ENCODE measurements around the gene MYO7A. TPM values are rescaled to one million over a fixed set of nuclear protein-coding genes. Genes with fewer than 3 reads are reported as not detected.

The MYO7A gene
- total RNA-seq, 2 experiments from 2014 or later: 0.23 to 0.28 TPM

- no peaks in the 10 kb centered on the region for H3K9me3 Mint-ChIP-seq (ENCODE audit: low read depth)
- CTCF ChIA-PET: interaction anchor here (1.0 to 4.2 kb wide), 3 partner anchors 24 to 232 kb away, joined by 3 to 21 read pairs (median 6); partner anchors contain the start of gene MYO7A
- H3K36me3 Mint-ChIP-seq: no peaks in the 10 kb centered on the region
- peaks cover 40% of the 10 kb centered on the region for H3K27me3 Mint-ChIP-seq
- peaks cover 63% of the 10 kb centered on the region for H3K4me1 Mint-ChIP-seq
- ATAC-seq (no peak), DNase-seq (no peak)
- no peak overlapping the region for H3K27ac Mint-ChIP-seq
- no peak overlapping the region for H3K4me3 Mint-ChIP-seq
Measured at GRCh38 chr11:77150836-77151235, 22.8 kb downstream of the MYO7A start.

- H3K36me3 Mint-ChIP-seq: no peaks in the 10 kb centered on the region
- no peaks in the 10 kb centered on the region for H3K9me3 Mint-ChIP-seq (ENCODE audit: low read depth)
- H3K27me3 Mint-ChIP-seq: peaks cover 35% of the 10 kb centered on the region
- ATAC-seq (peak; percentile 66), DNase-seq (peak; percentile 90)
- H3K4me3 Mint-ChIP-seq: no peak overlapping the region
- CTCF ChIA-PET: interaction anchor here (1.0 to 4.2 kb wide), 3 partner anchors 25 to 233 kb away, joined by 3 to 21 read pairs (median 5); partner anchors contain the start of gene MYO7A
- peak overlapping the region; percentile 76 for H3K27ac Mint-ChIP-seq
- peaks cover 64% of the 10 kb centered on the region for H3K4me1 Mint-ChIP-seq
Measured at GRCh38 chr11:77151804-77152509, 23.9 kb downstream of the MYO7A start.

- DNase-seq (no peak), ATAC-seq (no peak)
- Mint-ChIP-seq H3K27me3 (peaks cover 27% of the 10 kb centered on the region), H3K4me3 (no peak overlapping the region), H3K27ac (peak overlapping the region; percentile 4), H3K36me3 (no peaks in the 10 kb centered on the region), H3K4me1 (peaks cover 56% of the 10 kb centered on the region), H3K9me3 (ENCODE audit: low read depth) (no peaks in the 10 kb centered on the region)
- CTCF ChIA-PET: interaction anchor here (0.9 to 2.5 kb wide), 3 partner anchors 25 to 35 kb away, joined by 3 to 21 read pairs (median 5); partner anchors contain the start of gene MYO7A
Measured at GRCh38 chr11:77152846-77153245, 24.8 kb downstream of the MYO7A start.

GRCh38 chr11:77153276-77154185 lies 25.5 kb downstream of the MYO7A start:
- Mint-ChIP-seq H3K27me3 (peaks cover 26% of the 10 kb centered on the region), H3K36me3 (no peaks in the 10 kb centered on the region), H3K27ac (no peak overlapping the region), H3K4me3 (no peak overlapping the region), H3K4me1 (peaks cover 50% of the 10 kb centered on the region), H3K9me3 (ENCODE audit: low read depth) (no peaks in the 10 kb centered on the region)
- no peak for ATAC-seq
- CTCF ChIA-PET: interaction anchor here (0.9 to 2.5 kb wide), 3 partner anchors 26 to 35 kb away, joined by 3 to 21 read pairs (median 5); partner anchors contain the start of gene MYO7A
- no peak for DNase-seq

- H3K4me3 Mint-ChIP-seq: no peak overlapping the region
- DNase-seq: no peak
- H3K27ac Mint-ChIP-seq: no peak overlapping the region
- no peaks in the 10 kb centered on the region for H3K9me3 Mint-ChIP-seq (ENCODE audit: low read depth)
- H3K4me1 Mint-ChIP-seq: peaks cover 43% of the 10 kb centered on the region
- peaks cover 29% of the 10 kb centered on the region for H3K27me3 Mint-ChIP-seq
- no peak for ATAC-seq
- CTCF ChIA-PET: interaction anchor here (1.1 to 2.5 kb wide), 3 partner anchors 10 to 60 kb away, joined by 3 to 21 read pairs (median 3); partner anchors contain the start of gene MYO7A
- no peaks in the 10 kb centered on the region for H3K36me3 Mint-ChIP-seq
Measured at GRCh38 chr11:77154381-77155081, 26.5 kb downstream of the MYO7A start.

GRCh38 chr11:77155082-77155475 lies 27.0 kb downstream of the MYO7A start:
- H3K27me3 Mint-ChIP-seq: peaks cover 29% of the 10 kb centered on the region
- DNase-seq (no peak), ATAC-seq (no peak)
- H3K9me3 Mint-ChIP-seq (ENCODE audit: low read depth): no peaks in the 10 kb centered on the region
- H3K4me3 Mint-ChIP-seq: no peak overlapping the region
- H3K27ac Mint-ChIP-seq: no peak overlapping the region
- no peaks in the 10 kb centered on the region for H3K36me3 Mint-ChIP-seq
- H3K4me1 Mint-ChIP-seq: peaks cover 43% of the 10 kb centered on the region
- CTCF ChIA-PET: interaction anchor here (1.1 to 2.5 kb wide), 3 partner anchors 10 to 61 kb away, joined by 3 to 21 read pairs (median 3); partner anchors contain the start of gene MYO7A

GRCh38 chr11:77155556-77156130 lies 27.6 kb downstream of the MYO7A start:
- no peak for ATAC-seq
- H3K9me3 Mint-ChIP-seq (ENCODE audit: low read depth): no peaks in the 10 kb centered on the region
- no peak overlapping the region for H3K27ac Mint-ChIP-seq
- peaks cover 29% of the 10 kb centered on the region for H3K27me3 Mint-ChIP-seq
- no peak for DNase-seq
- no peak overlapping the region for H3K4me3 Mint-ChIP-seq
- CTCF ChIA-PET: interaction anchor here (0.6 to 1.4 kb wide), 6 partner anchors 11 to 388 kb away, joined by 3 to 5 read pairs (median 3); partner anchors contain the start of gene MYO7A
- peaks cover 43% of the 10 kb centered on the region for H3K4me1 Mint-ChIP-seq
- no peaks in the 10 kb centered on the region for H3K36me3 Mint-ChIP-seq

- CTCF ChIA-PET: interaction anchor here (0.6 to 1.1 kb wide), 4 partner anchors 20 to 387 kb away, joined by 3 to 5 read pairs (median 3); partner anchors contain the start of gene MYO7A
- Mint-ChIP-seq H3K4me1 (peaks cover 39% of the 10 kb centered on the region), H3K36me3 (no peaks in the 10 kb centered on the region), H3K27me3 (peaks cover 26% of the 10 kb centered on the region), H3K9me3 (ENCODE audit: low read depth) (no peaks in the 10 kb centered on the region), H3K4me3 (no peak overlapping the region), H3K27ac (no peak overlapping the region)
- no peak for ATAC-seq
- no peak for DNase-seq
Measured at GRCh38 chr11:77156396-77157195, 28.6 kb downstream of the MYO7A start.

- Mint-ChIP-seq H3K27ac (no peak overlapping the region), H3K36me3 (no peaks in the 10 kb centered on the region), H3K4me3 (no peak overlapping the region), H3K27me3 (peaks cover 24% of the 10 kb centered on the region), H3K4me1 (peaks cover 24% of the 10 kb centered on the region), H3K9me3 (ENCODE audit: low read depth) (no peaks in the 10 kb centered on the region)
- CTCF ChIA-PET: no interaction called here
- no peak for DNase-seq
- ATAC-seq: no peak
Measured at GRCh38 chr11:77158041-77158695, 30.1 kb downstream of the MYO7A start.

- no peak overlapping the region for H3K27ac Mint-ChIP-seq
- CTCF ChIA-PET: interaction anchor here (1.1 kb wide), 1 partner anchor 32 kb away, joined by 3 read pairs; no protein-coding TSS in a partner anchor
- DNase-seq: no peak
- H3K4me1 Mint-ChIP-seq: peaks cover 13% of the 10 kb centered on the region
- H3K4me3 Mint-ChIP-seq: no peak overlapping the region
- no peaks in the 10 kb centered on the region for H3K36me3 Mint-ChIP-seq
- no peak for ATAC-seq
- H3K9me3 Mint-ChIP-seq (ENCODE audit: low read depth): no peaks in the 10 kb centered on the region
- H3K27me3 Mint-ChIP-seq: peaks cover 22% of the 10 kb centered on the region
Measured at GRCh38 chr11:77159219-77159936, 31.3 kb downstream of the MYO7A start.

- Mint-ChIP-seq H3K4me1 (peaks cover 7% of the 10 kb centered on the region), H3K9me3 (ENCODE audit: low read depth) (no peaks in the 10 kb centered on the region), H3K4me3 (no peak overlapping the region), H3K36me3 (no peaks in the 10 kb centered on the region), H3K27me3 (peaks cover 22% of the 10 kb centered on the region), H3K27ac (no peak overlapping the region)
- CTCF ChIA-PET: interaction anchor here (1.1 kb wide), 1 partner anchor 33 kb away, joined by 3 read pairs; no protein-coding TSS in a partner anchor
- no peak for DNase-seq
- no peak for ATAC-seq
Measured at GRCh38 chr11:77159937-77160495, 32.0 kb downstream of the MYO7A start.
